Suprapubic skin (tissue), 4 donors: ENCODE measurements around the gene ING5. TPM values are rescaled to one million over a fixed set of nuclear protein-coding genes. Genes with fewer than 3 reads are reported as not detected.

ENCODE experiments used
- DNase-seq, 2 donors: peaks; one replicate each; pipeline ENCODE4 v3.0.0-alpha.2; 2019; ENCODE audit warnings: low spot score in 2 of 2
- H3K27ac ChIP-seq: fragments of 200-600 bp; sonication (generic); one replicate; pipeline ENCODE4 v1.5.1; 2019
- H3K27me3 ChIP-seq: fragments of 200-600 bp; sonication (generic); one replicate; pipeline ENCODE4 v1.5.1; 2019
- H3K36me3 ChIP-seq: fragments of 200-600 bp; sonication (generic); one replicate; pipeline ENCODE4 v1.5.1; 2019
- H3K4me1 ChIP-seq: fragments of 200-600 bp; sonication (generic); one replicate; pipeline ENCODE4 v1.5.1; 2019
- H3K4me3 ChIP-seq: fragments of 200-600 bp; sonication (generic); one replicate; pipeline ENCODE4 v1.5.1; 2019; ENCODE audit warnings: mild to moderate bottlenecking
- H3K9me3 ChIP-seq: fragments of 200-600 bp; sonication (generic); one replicate; pipeline ENCODE4 v1.5.1; 2019
- CTCF ChIP-seq, 2 donors: fragments of 200-600 bp in 1 of 2; fragments of 450-650 bp in 1 of 2; sonication (generic) in 1 of 2; IDR thresholded peaks; one replicate each; pipeline ENCODE4 v1.5.1; 2016 to 2019; ENCODE audit warnings: antibody characterized with exemption in 2 of 2, mild to moderate bottlenecking in 1 of 2, moderate library complexity in 1 of 2
- EP300 ChIP-seq: sonication (generic); formaldehyde crosslinking; IDR thresholded peaks from one replicate; pipeline ENCODE4 v1.6.1; 2017; ENCODE audit warnings: antibody characterized with exemption
- POLR2A ChIP-seq, 2 donors: fragments of 450-650 bp; IDR thresholded peaks; one replicate each; pipeline ENCODE4 v1.6.1; 2017; ENCODE audit warnings: antibody characterized with exemption in 2 of 2, mild to moderate bottlenecking in 2 of 2, moderate library complexity in 2 of 2
- POLR2AphosphoS5 ChIP-seq, 3 donors: sonication (generic); formaldehyde crosslinking; IDR thresholded peaks; one replicate each; pipeline ENCODE4 v1.6.1; 2017; ENCODE audit warnings: antibody characterized with exemption in 3 of 3
- WGBS: methylation state at CpG from one replicate; pipeline ENCODE4 v1.1.5; 2018; 5-methylcytosine and 5-hydroxymethylcytosine counted together
- total RNA-seq, 4 donors: library from RNA; depleted of rRNA; stranded (reverse); fragments of >200 nt; gene quantifications; one replicate each; pipeline ENCODE4 v1.1.0, GENCODE V29; 2016

ING5 gene
- total RNA-seq, 4 donors from 2014 or later = 32.1 to 94.9 (median 46.4) TPM

- Histone ChIP-seq H3K9me3 (no peaks in the 10 kb centered on the region), H3K27ac (no peak overlapping the region), H3K4me1 (no peaks in the 10 kb centered on the region), H3K27me3 (no peaks in the 10 kb centered on the region), H3K36me3 (peaks cover 64% of the 10 kb centered on the region), H3K4me3 (no peak overlapping the region)
- 68% methylated on average over 15 of the region's 21 CpGs for WGBS
- no peak for TF ChIP-seq POLR2AphosphoS5 (IDR thresholded peaks at IDR 0.05)
- no peak for TF ChIP-seq EP300
- no peak for TF ChIP-seq POLR2A (IDR thresholded peaks at IDR 0.05)
- no peak for TF ChIP-seq CTCF (IDR thresholded peaks at IDR 0.05)
- DNase-seq = no peak
These were observed 27.8 kb upstream of the ING5 start for GRCh38 chr2:241673797-241674725.

- Histone ChIP-seq H3K27ac (no peak overlapping the region), H3K4me3 (no peak overlapping the region), H3K9me3 (no peaks in the 10 kb centered on the region), H3K36me3 (peaks cover 49% of the 10 kb centered on the region), H3K27me3 (no peaks in the 10 kb centered on the region), H3K4me1 (no peaks in the 10 kb centered on the region)
- TF ChIP-seq POLR2AphosphoS5 (IDR thresholded peaks at IDR 0.05) (no peak), EP300 (no peak), POLR2A (IDR thresholded peaks at IDR 0.05) (no peak), CTCF (IDR thresholded peaks at IDR 0.05) (no peak)
- no peak for DNase-seq
- 75% methylated on average over 12 of the region's 17 CpGs for WGBS
These were observed 26.0 kb upstream of the ING5 start for GRCh38 chr2:241675885-241676284.

DNA sequence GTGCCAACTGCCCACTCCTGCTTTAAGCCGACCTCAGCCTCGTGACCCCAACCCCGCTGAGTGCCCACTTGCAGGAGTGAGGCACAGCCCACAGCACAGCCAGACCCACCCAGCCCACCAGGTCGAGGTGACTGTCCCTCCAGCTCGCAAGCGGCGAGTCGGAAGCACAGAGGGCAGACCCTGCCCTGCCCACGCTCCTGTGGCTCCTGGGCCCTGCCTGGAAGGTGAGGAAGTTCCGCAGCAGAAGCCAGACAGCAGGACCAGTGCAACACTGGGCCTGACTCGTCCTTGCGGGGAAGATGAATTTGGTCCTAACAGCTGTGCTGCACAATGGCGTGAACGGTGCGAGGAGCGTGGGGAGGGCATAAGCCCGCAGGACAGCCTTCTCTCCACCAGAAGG lies 25.2 kb upstream of the ING5 start:
- H3K36me3 ChIP-seq = peaks cover 46% of the 10 kb centered on the region
- 96% methylated on average over 13 of the region's 17 CpGs for WGBS

DNA sequence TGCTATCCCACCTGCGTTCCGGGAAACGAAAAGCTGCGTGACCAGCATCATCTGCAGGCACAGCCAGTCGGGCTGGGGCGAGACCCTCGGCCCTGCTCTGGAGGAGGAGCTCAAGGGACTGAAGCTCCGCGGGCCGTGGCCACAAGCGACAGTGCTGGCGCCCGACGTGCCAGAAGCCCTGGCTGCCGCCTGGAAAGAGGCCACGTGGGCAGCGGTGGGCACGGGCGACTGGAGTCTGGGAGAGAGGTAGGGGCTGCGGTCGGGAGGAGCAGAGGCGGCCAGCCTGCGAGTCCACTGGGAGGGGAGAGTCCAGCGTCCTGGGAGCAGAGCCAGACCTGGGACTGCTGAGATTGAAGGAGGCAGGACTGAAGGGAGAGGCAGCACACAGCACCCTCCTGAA lies 24.4 kb upstream of the ING5 start:
- Histone ChIP-seq H3K4me1 (no peaks in the 10 kb centered on the region), H3K4me3 (no peak overlapping the region), H3K27me3 (no peaks in the 10 kb centered on the region), H3K36me3 (peaks cover 43% of the 10 kb centered on the region), H3K9me3 (no peaks in the 10 kb centered on the region), H3K27ac (no peak overlapping the region)
- WGBS = 90% methylated on average over 24 of the region's 24 CpGs
- TF ChIP-seq POLR2AphosphoS5 (IDR thresholded peaks at IDR 0.05) = no peak
- TF ChIP-seq EP300 = no peak
- TF ChIP-seq POLR2A (IDR thresholded peaks at IDR 0.05) = no peak
- TF ChIP-seq CTCF (IDR thresholded peaks at IDR 0.05) = no peak
- no peak for DNase-seq

More for the DNA sequence above, 25.2 kb upstream of the ING5 start:
- H3K4me1 ChIP-seq = no peaks in the 10 kb centered on the region
- no peak overlapping the region for H3K27ac ChIP-seq
- no peaks in the 10 kb centered on the region for H3K27me3 ChIP-seq
- no peak for TF ChIP-seq POLR2AphosphoS5 (IDR thresholded peaks at IDR 0.05)
- TF ChIP-seq POLR2A (IDR thresholded peaks at IDR 0.05) = no peak
- TF ChIP-seq CTCF (IDR thresholded peaks at IDR 0.05) = no peak
- H3K9me3 ChIP-seq = no peaks in the 10 kb centered on the region
- DNase-seq = no peak
- no peak overlapping the region for H3K4me3 ChIP-seq

DNA sequence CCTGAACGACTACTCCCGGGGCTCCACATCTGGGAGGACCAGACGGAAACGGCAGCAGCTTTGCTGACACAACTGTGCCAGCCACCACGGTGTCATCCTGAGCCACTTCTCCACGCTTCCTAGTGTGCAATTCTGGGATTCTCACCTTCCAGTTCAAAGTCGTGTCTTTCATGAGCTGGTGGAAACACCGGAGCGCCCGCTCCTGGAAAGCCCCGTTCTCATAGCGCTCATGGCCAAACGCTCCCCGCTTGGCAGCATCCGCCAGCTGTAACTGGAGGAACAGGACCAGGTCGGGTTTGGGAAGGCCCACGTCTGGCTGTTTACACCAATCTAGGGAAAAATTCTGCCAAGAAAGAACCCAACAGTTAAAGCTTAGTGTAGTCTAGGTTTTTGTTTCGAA lies 23.5 kb upstream of the ING5 start:
- no peak for TF ChIP-seq POLR2A (IDR thresholded peaks at IDR 0.05)
- TF ChIP-seq EP300 = no peak
- no peak for TF ChIP-seq CTCF (IDR thresholded peaks at IDR 0.05)
- no peak for TF ChIP-seq POLR2AphosphoS5 (IDR thresholded peaks at IDR 0.05)
- DNase-seq = no peak
- Histone ChIP-seq H3K4me3 (no peak overlapping the region), H3K27ac (no peak overlapping the region), H3K36me3 (peaks cover 46% of the 10 kb centered on the region), H3K27me3 (no peaks in the 10 kb centered on the region), H3K4me1 (no peaks in the 10 kb centered on the region), H3K9me3 (no peaks in the 10 kb centered on the region)
- 80% methylated on average over 14 of the region's 18 CpGs for WGBS
